Fibroblast of the aortic adventitia (primary cell): ENCODE results near the gene SGSM1. TPM values are rescaled to one million over a fixed set of nuclear protein-coding genes. Genes with fewer than 3 reads are reported as not detected.
"Not testable (repeated sequence)": the region's sequence is repeated elsewhere in the genome, so short reads cannot be mapped to it uniquely, and the experiment has no call there.

Source experiments
- DNase-seq: peaks from one replicate; pipeline ENCODE4 v3.0.0-alpha.2; 2010; ENCODE audit warnings: low read depth
- H3K4me3 ChIP-seq: 2 replicates; pipeline ENCODE4 v1.5.1; 2011; ENCODE audit warnings: low read depth, mild to moderate bottlenecking, control low read depth, low read length, moderate library complexity
- total RNA-seq: library from RNA; depleted of rRNA; stranded (reverse); fragments of >200 nt; gene quantifications from 2 replicates; pipeline ENCODE4 v1.2.3, GENCODE V29; 2012; ENCODE audit warnings: low replicate concordance
- TF ChIP-seq, protein P1 (sequence below): IDR thresholded peaks from 2 replicates; pipeline ENCODE4 v1.5.1; 2011; ENCODE audit warnings: mild to moderate bottlenecking, low read length, control low read depth, inconsistent platforms; ENCODE audit not compliant: insufficient read depth

SGSM1 gene
- total RNA-seq, 1 donor = not detected

DNA sequence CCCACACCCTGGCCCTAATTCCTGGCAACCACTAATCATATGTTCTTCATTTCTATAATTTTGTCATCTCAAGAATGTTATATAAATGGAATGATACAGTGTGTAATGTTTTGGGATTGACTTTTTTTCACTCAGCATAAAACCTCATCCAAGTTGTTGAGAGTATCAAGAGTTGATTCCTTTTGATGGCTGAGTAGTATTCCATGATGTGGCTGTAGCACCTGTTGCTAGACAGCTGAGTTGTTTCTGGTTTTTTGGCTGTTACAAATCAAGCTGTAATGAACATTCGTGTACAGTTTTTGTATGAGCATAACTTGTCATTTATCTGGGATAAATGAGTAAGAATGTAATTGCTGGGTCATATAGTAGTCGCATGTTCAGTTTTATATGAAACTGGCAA lies 81.2 kb downstream of the SGSM1 start:
- no peak overlapping the region for H3K4me3 ChIP-seq
- DNase-seq = no peak
- TF ChIP-seq, protein P1, sequence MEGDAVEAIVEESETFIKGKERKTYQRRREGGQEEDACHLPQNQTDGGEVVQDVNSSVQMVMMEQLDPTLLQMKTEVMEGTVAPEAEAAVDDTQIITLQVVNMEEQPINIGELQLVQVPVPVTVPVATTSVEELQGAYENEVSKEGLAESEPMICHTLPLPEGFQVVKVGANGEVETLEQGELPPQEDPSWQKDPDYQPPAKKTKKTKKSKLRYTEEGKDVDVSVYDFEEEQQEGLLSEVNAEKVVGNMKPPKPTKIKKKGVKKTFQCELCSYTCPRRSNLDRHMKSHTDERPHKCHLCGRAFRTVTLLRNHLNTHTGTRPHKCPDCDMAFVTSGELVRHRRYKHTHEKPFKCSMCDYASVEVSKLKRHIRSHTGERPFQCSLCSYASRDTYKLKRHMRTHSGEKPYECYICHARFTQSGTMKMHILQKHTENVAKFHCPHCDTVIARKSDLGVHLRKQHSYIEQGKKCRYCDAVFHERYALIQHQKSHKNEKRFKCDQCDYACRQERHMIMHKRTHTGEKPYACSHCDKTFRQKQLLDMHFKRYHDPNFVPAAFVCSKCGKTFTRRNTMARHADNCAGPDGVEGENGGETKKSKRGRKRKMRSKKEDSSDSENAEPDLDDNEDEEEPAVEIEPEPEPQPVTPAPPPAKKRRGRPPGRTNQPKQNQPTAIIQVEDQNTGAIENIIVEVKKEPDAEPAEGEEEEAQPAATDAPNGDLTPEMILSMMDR = no peak

DNA sequence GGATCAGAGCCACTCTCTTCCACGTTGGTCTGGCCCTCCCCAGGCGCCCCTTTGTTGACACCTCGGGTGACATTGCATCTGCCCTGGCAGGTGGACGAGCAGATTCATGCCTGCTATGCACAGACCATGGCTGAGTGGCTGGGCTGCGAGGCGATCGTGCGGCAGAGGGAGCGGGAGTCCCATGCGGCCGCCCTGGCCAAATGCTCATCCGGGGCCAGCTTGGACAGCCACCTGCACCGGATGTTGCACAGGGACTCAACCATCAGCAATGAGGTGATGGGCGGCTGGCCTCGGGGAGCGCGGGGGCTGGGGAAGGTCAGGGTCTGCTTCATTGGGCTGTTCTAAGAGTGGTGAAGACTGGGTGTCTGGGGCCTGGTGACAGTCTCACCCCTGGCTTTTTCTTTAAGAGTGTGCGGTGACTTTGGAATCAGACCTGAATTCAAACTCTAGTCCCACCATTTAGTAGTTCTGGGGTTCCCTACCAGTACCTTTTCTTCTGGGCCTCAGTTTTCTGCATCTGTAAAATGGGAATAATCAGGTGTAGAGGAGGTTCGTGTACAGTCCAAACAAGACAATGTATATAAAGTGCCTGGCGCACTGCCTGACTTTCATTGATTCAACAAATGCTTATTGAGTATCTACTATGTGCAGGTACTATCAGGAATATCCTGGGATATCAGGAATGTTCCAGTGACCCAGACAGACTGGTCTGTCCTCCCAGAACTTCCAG lies 87.5 kb downstream of the SGSM1 start:
- H3K4me3 ChIP-seq = no peak overlapping the region
- TF ChIP-seq, protein P1 = no peak
- no peak for DNase-seq

DNA sequence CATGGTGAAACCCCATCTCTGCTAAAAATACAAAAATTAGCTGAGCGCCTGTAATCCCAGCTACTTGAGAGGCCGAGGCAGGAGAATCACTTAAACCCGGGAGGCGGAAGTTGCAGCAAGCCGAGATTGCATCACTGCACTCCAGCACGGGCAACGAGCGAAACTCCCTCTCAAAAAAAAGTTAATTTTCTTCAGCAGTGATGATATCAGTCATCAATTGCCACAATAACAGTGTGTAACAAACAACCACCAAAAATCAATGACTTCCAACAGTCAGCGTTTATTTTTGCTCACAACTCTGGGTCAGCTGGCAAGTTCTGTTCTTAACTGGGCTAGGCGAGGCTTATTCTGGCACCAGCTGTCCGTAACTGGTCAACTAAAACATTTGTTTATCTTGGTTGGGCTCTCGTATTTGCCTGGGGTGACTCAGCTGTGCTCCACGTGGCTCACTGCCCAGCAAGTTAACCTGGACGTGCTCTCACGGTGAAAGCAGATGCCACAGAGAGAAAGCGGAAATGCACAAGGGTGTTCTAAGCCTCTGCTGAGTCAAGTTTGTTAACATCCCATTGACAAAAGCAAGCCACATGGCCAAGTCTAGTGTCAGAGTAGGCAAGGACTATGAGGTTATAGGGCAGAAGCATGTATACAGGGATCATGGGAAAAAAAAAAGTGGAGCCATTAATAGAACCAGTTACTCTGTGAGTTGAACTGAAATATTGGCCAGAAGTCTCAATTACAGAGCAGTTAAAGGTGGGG lies 88.4 kb downstream of the SGSM1 start:
- peak overlapping the region; percentile 10 for H3K4me3 ChIP-seq
- TF ChIP-seq, protein P1 = no peak
- peak; percentile 97 for DNase-seq

DNA sequence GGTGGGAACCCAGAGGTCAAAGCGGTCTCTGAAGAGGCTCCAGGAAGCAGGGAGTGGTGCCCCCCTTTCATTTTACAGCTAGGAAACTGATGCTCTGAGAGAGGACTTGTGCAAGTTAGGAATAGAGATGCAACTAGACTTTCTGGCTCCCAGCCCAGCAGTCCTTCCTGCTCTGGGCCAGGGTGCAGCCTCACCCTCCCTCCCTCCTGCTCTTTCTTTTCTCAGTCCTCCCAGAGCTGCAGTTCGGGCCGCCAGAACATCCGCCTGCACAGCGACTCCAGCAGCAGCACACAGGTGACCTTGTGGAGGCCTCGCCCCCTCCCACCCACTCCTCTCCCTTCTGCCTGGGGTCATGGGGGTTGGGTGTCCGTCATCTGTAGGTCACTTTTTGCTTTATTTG lies 89.0 kb downstream of the SGSM1 start:
- TF ChIP-seq, protein P1 = no peak
- peak; percentile 87 for DNase-seq
- H3K4me3 ChIP-seq = peak overlapping the region; percentile 3

DNA sequence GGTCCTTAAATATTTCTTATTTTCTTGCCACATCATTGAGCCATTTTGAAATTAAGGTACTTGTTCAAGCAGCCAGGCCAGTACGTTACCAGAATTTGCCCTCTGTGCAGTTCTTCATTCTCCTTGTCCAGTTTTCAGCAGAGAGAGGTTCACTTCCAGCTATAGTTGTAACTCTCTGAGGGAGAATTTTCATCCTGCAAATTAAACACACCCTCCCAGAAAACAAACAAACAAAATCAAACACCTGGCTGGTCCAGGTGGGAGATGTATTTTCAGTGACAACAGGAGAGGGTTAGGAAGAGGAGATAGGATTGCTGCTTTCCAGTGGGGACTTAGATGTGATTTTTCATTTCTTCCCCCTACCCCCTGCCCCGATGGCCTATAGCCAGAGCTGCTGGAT lies 95.4 kb downstream of the SGSM1 start:
- H3K4me3 ChIP-seq = no peak overlapping the region
- DNase-seq = no peak
- TF ChIP-seq, protein P1 = no peak

DNA sequence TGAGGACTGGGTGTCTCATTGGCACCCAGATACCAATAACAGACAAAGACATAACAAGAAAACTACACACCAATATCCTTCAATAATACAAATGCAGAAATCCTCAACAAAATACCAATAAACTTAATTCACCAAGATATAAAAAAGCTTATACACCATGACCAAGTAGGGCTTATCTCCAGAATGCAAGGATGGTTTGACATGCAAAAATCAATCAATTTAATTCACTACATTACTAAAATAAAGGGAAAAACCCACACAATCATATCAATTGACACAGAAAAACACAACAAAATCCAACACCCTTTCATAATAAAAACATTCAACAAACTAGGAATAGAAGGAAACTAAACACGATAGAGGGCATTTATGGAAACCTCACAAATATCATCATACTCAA lies 99.9 kb downstream of the SGSM1 start:
- no peak overlapping the region for H3K4me3 ChIP-seq
- no peak for DNase-seq
- TF ChIP-seq, protein P1 = no peak

DNA sequence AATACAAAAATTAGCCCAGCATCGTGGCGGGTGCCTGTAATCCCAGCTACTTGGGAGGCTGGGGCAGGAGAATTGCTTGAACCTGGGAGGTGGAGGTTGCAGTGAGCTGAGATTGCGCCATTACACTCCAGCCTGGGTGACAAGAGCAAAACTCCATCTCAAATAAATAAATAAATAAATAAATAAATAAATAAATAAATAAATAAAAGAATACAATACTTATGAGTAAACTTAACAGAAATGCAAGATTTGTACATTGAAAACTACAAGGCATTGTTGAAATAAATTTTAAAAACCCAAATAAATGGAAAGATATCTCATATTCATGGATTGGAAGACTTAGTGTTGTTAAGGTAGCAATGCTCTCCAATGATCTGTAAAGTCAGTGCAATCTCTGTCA lies 101.1 kb downstream of the SGSM1 start:
- not testable (repeated sequence) for H3K4me3 ChIP-seq, DNase-seq
